GM10248 (cell line): ENCODE data around the gene LANCL2.

Experiments used
- CTCF ChIA-PET: fragments of 300-600 bp; sonication (Branson Sonifier 250); formaldehyde crosslinking; extraction: SDS; loops from one replicate; lab custom pipeline; 2021; ENCODE audit warnings: antibody characterized with exemption; lab: Yijun Ruan, JAX
- POLR2A ChIA-PET: fragments of 350-650 bp; sonication (Branson Sonifier 250); formaldehyde crosslinking; extraction: SDS; loops from one replicate; lab custom pipeline; 2020; ENCODE audit warnings: antibody characterized with exemption; lab: Yijun Ruan, JAX
- DNase-seq: peaks from one replicate; pipeline ENCODE4 v3.0.0; 2012; ENCODE audit errors: extremely low spot score
- TF ChIP-seq, protein P1 (sequence below): IDR thresholded peaks from 2 replicates; pipeline ENCODE4 v1.5.1; 2012; ENCODE audit warnings: mild to moderate bottlenecking, low read depth; ENCODE audit errors: extremely low read depth, missing control alignments, control extremely low read depth

Gene LANCL2

DNA sequence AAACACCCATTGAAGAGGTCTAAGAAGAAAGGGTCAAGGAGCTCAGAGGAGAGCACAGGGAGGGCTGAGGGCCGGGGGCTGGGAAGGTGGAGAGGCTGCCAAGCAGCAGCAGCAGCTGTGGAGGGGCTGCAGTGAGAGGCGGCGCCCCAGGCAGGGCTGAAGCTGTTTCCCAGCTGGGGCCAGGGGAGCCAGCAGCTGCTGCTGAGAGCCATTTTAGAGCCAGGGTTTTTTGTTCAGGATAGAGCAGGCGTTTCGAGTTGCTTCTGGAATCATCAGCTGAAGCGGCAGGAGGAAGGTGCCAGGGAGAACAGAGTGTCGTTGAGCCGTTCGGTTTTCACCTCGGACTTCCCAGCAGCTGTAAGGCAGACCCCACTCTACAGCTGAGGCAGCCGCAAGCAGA, 62.7 kb downstream of the LANCL2 start:
- ChIA-PET POLR2A (no interaction called here), CTCF (interaction anchor here (1.0 to 6.4 kb wide), 4 partner anchors 13 to 653 kb away, joined by 3 to 59 read pairs (median 4); no protein-coding TSS in a partner anchor)
- TF ChIP-seq, protein P1, sequence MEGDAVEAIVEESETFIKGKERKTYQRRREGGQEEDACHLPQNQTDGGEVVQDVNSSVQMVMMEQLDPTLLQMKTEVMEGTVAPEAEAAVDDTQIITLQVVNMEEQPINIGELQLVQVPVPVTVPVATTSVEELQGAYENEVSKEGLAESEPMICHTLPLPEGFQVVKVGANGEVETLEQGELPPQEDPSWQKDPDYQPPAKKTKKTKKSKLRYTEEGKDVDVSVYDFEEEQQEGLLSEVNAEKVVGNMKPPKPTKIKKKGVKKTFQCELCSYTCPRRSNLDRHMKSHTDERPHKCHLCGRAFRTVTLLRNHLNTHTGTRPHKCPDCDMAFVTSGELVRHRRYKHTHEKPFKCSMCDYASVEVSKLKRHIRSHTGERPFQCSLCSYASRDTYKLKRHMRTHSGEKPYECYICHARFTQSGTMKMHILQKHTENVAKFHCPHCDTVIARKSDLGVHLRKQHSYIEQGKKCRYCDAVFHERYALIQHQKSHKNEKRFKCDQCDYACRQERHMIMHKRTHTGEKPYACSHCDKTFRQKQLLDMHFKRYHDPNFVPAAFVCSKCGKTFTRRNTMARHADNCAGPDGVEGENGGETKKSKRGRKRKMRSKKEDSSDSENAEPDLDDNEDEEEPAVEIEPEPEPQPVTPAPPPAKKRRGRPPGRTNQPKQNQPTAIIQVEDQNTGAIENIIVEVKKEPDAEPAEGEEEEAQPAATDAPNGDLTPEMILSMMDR: no peak
- no peak for DNase-seq

- ChIA-PET CTCF (interaction anchor here (1.0 to 1.3 kb wide), 2 partner anchors 10 to 14 kb away, joined by 3 to 6 read pairs; no protein-coding TSS in a partner anchor), POLR2A (no interaction called here)
- TF ChIP-seq, protein P1: no peak
- no peak for DNase-seq
Measured at GRCh38 chr7:55429835-55430499, 64.8 kb downstream of the LANCL2 start.

GRCh38 chr7:55431898-55432297, 66.8 kb downstream of the LANCL2 start:
- TF ChIP-seq, protein P1: no peak
- ChIA-PET POLR2A (no interaction called here), CTCF (interaction anchor here (1.0 to 2.2 kb wide), 6 partner anchors 8 to 161 kb away, joined by 3 to 8 read pairs (median 3); no protein-coding TSS in a partner anchor)
- no peak for DNase-seq

DNA sequence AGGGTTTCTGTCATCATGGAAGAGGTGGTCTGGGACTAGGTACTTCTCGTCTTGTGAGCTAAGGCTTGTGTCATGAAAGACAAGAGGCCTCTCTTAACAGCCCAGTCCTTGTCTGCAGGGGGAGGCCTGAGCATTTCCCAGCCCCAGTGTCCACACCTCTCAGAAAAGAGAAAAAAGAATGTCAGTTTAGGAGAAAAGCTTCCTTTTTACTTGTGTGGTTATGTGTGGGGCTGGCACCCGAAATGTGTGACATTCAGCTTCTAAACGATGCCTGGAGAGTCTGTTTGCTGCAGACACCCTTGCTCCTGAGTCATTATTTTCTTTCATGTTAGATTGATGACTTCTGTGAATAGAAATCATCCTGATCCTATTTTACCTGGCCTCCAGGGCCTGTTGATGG, 67.4 kb downstream of the LANCL2 start:
- CTCF ChIA-PET: interaction anchor here (0.6 to 2.2 kb wide), 10 partner anchors 8 to 531 kb away, joined by 3 to 8 read pairs (median 4); no protein-coding TSS in a partner anchor
- POLR2A ChIA-PET: no interaction called here
- TF ChIP-seq, protein P1: no peak
- DNase-seq: no peak

GRCh38 chr7:55432939-55433784, 68.0 kb downstream of the LANCL2 start:
- CTCF ChIA-PET: interaction anchor here (0.6 to 2.2 kb wide), 12 partner anchors 9 to 532 kb away, joined by 3 to 8 read pairs (median 4); no protein-coding TSS in a partner anchor
- POLR2A ChIA-PET: no interaction called here
- TF ChIP-seq, protein P1: peak; percentile 53
- DNase-seq: peak; percentile 71

DNA sequence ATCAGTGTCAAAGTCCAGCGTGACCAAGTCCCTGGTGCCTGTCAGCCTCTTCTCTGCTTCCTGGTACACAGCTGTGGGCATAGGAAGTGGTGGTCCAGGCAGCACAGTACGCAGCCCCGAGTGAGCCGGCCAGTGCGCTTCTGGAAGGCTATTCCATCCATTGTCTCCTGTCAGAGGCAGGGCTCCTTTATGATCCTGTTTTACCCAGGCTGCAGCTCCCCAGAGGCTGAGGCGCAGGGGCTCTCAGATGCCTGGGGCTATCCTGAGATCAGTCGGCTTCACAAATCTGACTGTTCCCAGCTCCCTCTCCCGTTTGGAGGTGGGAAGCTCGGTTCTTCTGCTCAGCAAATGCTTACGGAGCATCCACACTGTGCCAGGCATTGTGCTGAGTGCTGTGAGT, 70.3 kb downstream of the LANCL2 start:
- TF ChIP-seq, protein P1: no peak
- ChIA-PET CTCF (interaction anchor here (1.1 to 1.3 kb wide), 3 partner anchors 16 to 34 kb away, joined by 3 to 4 read pairs (median 3); no protein-coding TSS in a partner anchor), POLR2A (no interaction called here)
- DNase-seq: no peak
